ENCODE data around the gene SLC5A12. TPM values are rescaled to one million over a fixed set of nuclear protein-coding genes. Genes with fewer than 3 reads are reported as not detected.
A peak's percentile ranks its signal among the peaks of the same experiment; 100 is the strongest.

The SLC5A12 gene
- total and polyA plus RNA-seq, 2 of the 4 experiments (the other 2 are of a cell fraction) = not detected

DNA sequence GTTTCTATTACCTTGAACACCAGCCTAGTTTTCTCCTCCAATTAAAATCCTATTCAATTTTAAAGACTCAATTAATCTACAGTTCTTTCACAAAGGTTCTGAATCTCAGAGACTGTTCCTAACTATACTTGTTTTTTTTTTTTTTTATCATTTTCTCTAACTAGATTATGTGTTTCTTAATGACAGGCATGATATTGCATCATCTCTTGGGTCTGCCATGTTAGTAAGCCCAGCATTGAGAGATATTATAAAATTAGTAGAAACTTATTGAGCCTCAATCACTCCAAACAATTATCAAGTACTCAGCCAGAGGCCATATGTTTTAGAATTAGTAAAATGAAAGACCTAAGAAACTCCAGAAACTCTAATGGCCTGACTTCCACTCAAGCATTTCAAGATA is 28.1 kb upstream of the SLC5A12 start:
- no peak overlapping the region for H2BK120ac ChIP-seq (ENCODE audit: low read depth, low read length)
- in situ Hi-C loops (cut with MboI; ENCODE audit: low sequenced_read_pairs) (loop anchor here (25.0 kb wide), 1 partner anchor 737 kb away; no protein-coding TSS in a partner anchor), dilution Hi-C loops (cut with HindIII; ENCODE audit: low sequenced_read_pairs, unreplicated experiment) (loop anchor here (25.0 kb wide), 1 partner anchor 387 kb away; no protein-coding TSS in a partner anchor), intact Hi-C loops (cut with micrococcal nuclease) (loop anchor here (5.0 kb wide), 1 partner anchor 737 kb away; no protein-coding TSS in a partner anchor)
- no peak overlapping the region for H3K23ac ChIP-seq (ENCODE audit: low read depth, low read length)
- no peak overlapping the region for H2BK20ac ChIP-seq (ENCODE audit: low read depth, low read length)
- H3K4me3 ChIP-seq (ENCODE audit: insufficient read depth, low read depth, low read length) = no peak overlapping the region
- no peaks in the 10 kb centered on the region for H3K9me3 ChIP-seq (ENCODE audit: control insufficient read depth, insufficient read depth, low read length)
- no peak overlapping the region for H4K8ac ChIP-seq (ENCODE audit: low read depth in 2 of 2, low read length in 2 of 2)
- no peaks in the 10 kb centered on the region for H4K20me1 ChIP-seq (ENCODE audit: insufficient read depth, low read length)
- H3K9me1 ChIP-seq (ENCODE audit: insufficient read depth, low read length) = no peaks in the 10 kb centered on the region
- POLR2A ChIA-PET (ENCODE audit: unreplicated experiment) = no interaction called here
- H4K5ac ChIP-seq (ENCODE audit: low read depth, low read length) = no peak overlapping the region
- no peaks in the 10 kb centered on the region for H3K4me1 ChIP-seq (ENCODE audit: control insufficient read depth, insufficient read depth, low read length)
- ATAC-seq (ENCODE audit: low read depth) (no peak), DNase-seq (no peak)
- no peak overlapping the region for H3K56ac ChIP-seq (ENCODE audit: extremely low read depth, insufficient read depth, low read length)
- no peak overlapping the region for H2AK9ac ChIP-seq (replicated peaks; ENCODE audit: low read depth, low read length, poor library complexity)
- no peaks in the 10 kb centered on the region for H3K79me1 ChIP-seq (ENCODE audit: low read depth in 1 of 2, low read length in 2 of 2)
- no peak overlapping the region for H2BK5ac ChIP-seq (ENCODE audit: low read depth, low read length, poor library complexity, severe bottlenecking)
- no peak overlapping the region for H3K4me2 ChIP-seq (ENCODE audit: low read depth, low read length)
- no peak overlapping the region for H3K14ac ChIP-seq (replicated peaks; ENCODE audit: low read depth, low read length)
- TF ChIP-seq RCOR1 (IDR thresholded peaks at IDR 0.05; ENCODE audit: insufficient replicate concordance, low read length) = no peak
- no peak for TF ChIP-seq POLR2A (IDR thresholded peaks at IDR 0.05; ENCODE audit: low read depth, low read length)
- TF ChIP-seq NFE2L2 (IDR thresholded peaks at IDR 0.05; ENCODE audit: low read depth, low read length) = no peak
- TF ChIP-seq RAD21 (IDR thresholded peaks at IDR 0.05; ENCODE audit: low read length) = no peak
- TF ChIP-seq CEBPB (IDR thresholded peaks at IDR 0.05; ENCODE audit: low read depth, low read length) = peak; percentile 56; the same call in 1 of the 2 replicates
- no peak for TF ChIP-seq CHD1 (IDR thresholded peaks at IDR 0.05; ENCODE audit: low read depth, low read length)
- TF ChIP-seq MXI1 (IDR thresholded peaks at IDR 0.05; ENCODE audit: borderline replicate concordance, low read depth, low read length) = no peak
- H3K18ac ChIP-seq (ENCODE audit: low read depth, low read length) = no peak overlapping the region
- no peak overlapping the region for H3K9ac ChIP-seq (ENCODE audit: low read depth, low read length)
- H4K91ac ChIP-seq (ENCODE audit: insufficient read depth, low read depth, low read length) = no peak overlapping the region
- no peak overlapping the region for H2BK15ac ChIP-seq (ENCODE audit: low read depth, low read length)
- no peak overlapping the region for H3K4ac ChIP-seq (ENCODE audit: low read depth, low read length)
- H3K27ac ChIP-seq (ENCODE audit: insufficient read depth, low read length) = no peak overlapping the region
- no peak overlapping the region for H2AK5ac ChIP-seq (ENCODE audit: low read depth, low read length)
- H3K27me3 ChIP-seq (ENCODE audit: control insufficient read depth, insufficient read depth, low read length) = no peaks in the 10 kb centered on the region
- no TSS peak for BruUV-seq (replicated peaks)
- H3K36me3 ChIP-seq (ENCODE audit: control insufficient read depth, insufficient read depth, low read length) = no peaks in the 10 kb centered on the region
- CTCF ChIA-PET = no interaction called here
- H2AFZ ChIP-seq (replicated peaks; ENCODE audit: low read length, poor library complexity) = no peak overlapping the region

Measured in IMR-90 (cell line).